ENCODE measurements around the gene C17orf107. TPM values are rescaled to one million over a fixed set of nuclear protein-coding genes. Genes with fewer than 3 reads are reported as not detected.

C17orf107 gene
- total and polyA plus RNA-seq, 3 donors from 2014 or later = 1.5 to 4.1 (median 2.8) TPM

- TF ChIP-seq POLR2A (IDR thresholded peaks at IDR 0.05) = no peak
- TF ChIP-seq CTCF (IDR thresholded peaks at IDR 0.05) = no peak
- WGBS, 2 donors = 68 to 74% methylated on average over 12 to 23 of the region's 23 CpGs
Observed at GRCh38 chr17:4892499-4893221, 6.7 kb upstream of the C17orf107 start.

GRCh38 chr17:4893272-4893671, 6.1 kb upstream of the C17orf107 start:
- TF ChIP-seq CTCF (IDR thresholded peaks at IDR 0.05) (no peak), POLR2A (IDR thresholded peaks at IDR 0.05) (no peak)
- H3K36me3 ChIP-seq (ENCODE audit: low read depth, missing control alignments) = no peaks in the 10 kb centered on the region
- no peaks in the 10 kb centered on the region for H3K27me3 ChIP-seq
- no peak overlapping the region for H3K27ac ChIP-seq
- intact Hi-C loops (cut with DNase I; ENCODE audit: low total_unique reads) = loop anchor here (10.0 kb wide), 1 partner anchor 188 kb away; the partner anchor contains the start of gene PELP1
- H3K9me3 ChIP-seq = no peaks in the 10 kb centered on the region
- H3K4me1 ChIP-seq = no peaks in the 10 kb centered on the region
- 89 to 93% methylated on average over 18 of the region's 18 CpGs for WGBS, 2 donors
- no peak for DNase-seq
- H3K4me3 ChIP-seq = no peak overlapping the region

More at GRCh38 chr17:4892499-4893221, 6.7 kb upstream of the C17orf107 start:
- Histone ChIP-seq H3K27ac (no peak overlapping the region), H3K4me1 (no peaks in the 10 kb centered on the region), H3K27me3 (no peaks in the 10 kb centered on the region), H3K4me3 (no peak overlapping the region), H3K36me3 (ENCODE audit: low read depth, missing control alignments) (no peaks in the 10 kb centered on the region), H3K9me3 (no peaks in the 10 kb centered on the region)
- intact Hi-C loops (cut with DNase I; ENCODE audit: low total_unique reads) = loop anchor here (10.0 kb wide), 1 partner anchor 188 kb away; the partner anchor contains the start of gene PELP1
- DNase-seq = no peak

- no peaks in the 10 kb centered on the region for H3K27me3 ChIP-seq
- H3K9me3 ChIP-seq = no peaks in the 10 kb centered on the region
- H3K4me1 ChIP-seq = peaks cover 3% of the 10 kb centered on the region
- no peak overlapping the region for H3K27ac ChIP-seq
- H3K36me3 ChIP-seq (ENCODE audit: low read depth, missing control alignments) = no peaks in the 10 kb centered on the region
- no peak for DNase-seq
- 86 to 92% methylated on average over 24 to 31 of the region's 31 CpGs for WGBS, 2 donors
- no peak for TF ChIP-seq CTCF (IDR thresholded peaks at IDR 0.05)
- no peak for TF ChIP-seq POLR2A (IDR thresholded peaks at IDR 0.05)
- intact Hi-C loops (cut with DNase I; ENCODE audit: low total_unique reads) = loop anchor here (10.0 kb wide), 1 partner anchor 189 kb away; the partner anchor contains the start of gene PELP1
- H3K4me3 ChIP-seq = no peak overlapping the region
Observed at GRCh38 chr17:4893721-4894560, 5.4 kb upstream of the C17orf107 start.

GRCh38 chr17:4895121-4895520, 4.2 kb upstream of the C17orf107 start:
- H3K9me3 ChIP-seq = no peaks in the 10 kb centered on the region
- intact Hi-C loops (cut with DNase I; ENCODE audit: low total_unique reads) = loop anchor here (10.0 kb wide), 1 partner anchor 190 kb away; the partner anchor contains the start of gene PELP1
- no peaks in the 10 kb centered on the region for H3K27me3 ChIP-seq
- no peaks in the 10 kb centered on the region for H3K36me3 ChIP-seq (ENCODE audit: low read depth, missing control alignments)
- peaks cover 3% of the 10 kb centered on the region for H3K4me1 ChIP-seq
- no peak overlapping the region for H3K4me3 ChIP-seq
- WGBS, 2 donors = 95% methylated on average over 13 of the region's 13 CpGs
- TF ChIP-seq CTCF (IDR thresholded peaks at IDR 0.05) = no peak
- TF ChIP-seq POLR2A (IDR thresholded peaks at IDR 0.05) = no peak
- H3K27ac ChIP-seq = no peak overlapping the region
- no peak for DNase-seq
